Limb (tissue), 2 donors: ENCODE results near the gene UGT1A4.
"Not testable (repeated sequence)": the region's sequence is repeated elsewhere in the genome, so short reads cannot be mapped to it uniquely, and the experiment has no call there.

Experiments
- DNase-seq, 2 donors: peaks; one replicate each; pipeline ENCODE4 v3.0.0-alpha.2; 2016; ENCODE audit errors: extremely low spot score in 2 of 2

The UGT1A4 gene

DNA sequence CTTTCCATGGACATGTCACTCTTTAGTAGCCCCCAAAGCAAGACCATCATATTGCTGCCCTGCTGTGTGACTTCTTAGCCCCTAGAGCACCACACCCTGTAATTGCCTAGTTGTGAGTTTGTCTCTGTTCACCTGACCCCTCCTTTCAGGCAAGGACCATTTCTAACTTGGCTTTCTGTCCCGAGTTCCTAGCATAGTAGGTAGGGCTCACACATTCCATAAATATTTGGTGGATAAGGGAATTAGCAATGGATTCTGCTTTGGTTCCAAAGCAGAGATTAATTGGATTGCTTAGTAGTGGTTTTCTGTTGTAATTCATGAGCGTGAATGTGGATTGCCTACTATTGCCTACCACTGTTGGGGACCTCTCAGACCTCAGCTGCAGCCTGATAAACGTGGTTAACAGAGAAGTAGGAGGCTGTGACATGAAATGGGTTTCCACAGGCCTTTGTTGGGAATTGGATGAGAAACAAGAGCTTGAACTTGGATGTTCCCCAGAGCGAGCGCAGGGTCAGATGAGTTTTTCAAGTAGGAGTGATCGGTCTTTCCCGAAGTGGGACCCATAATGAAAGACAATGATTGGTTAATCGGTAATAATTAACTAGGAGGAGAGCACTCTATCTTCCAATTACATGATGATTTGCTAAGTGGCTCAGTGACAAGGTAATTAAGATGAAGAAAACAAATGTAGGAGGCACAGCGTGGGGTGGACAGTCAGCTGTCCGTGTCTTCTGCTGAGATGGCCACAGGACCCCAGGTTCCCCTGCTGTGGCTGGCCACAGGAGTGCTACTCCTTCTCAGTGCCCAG lies 28.1 kb downstream of the UGT1A4 start:
- no peak for DNase-seq

- no peak for DNase-seq
Measured at GRCh38 chr2:233747283-233747544, 28.7 kb downstream of the UGT1A4 start.

DNA sequence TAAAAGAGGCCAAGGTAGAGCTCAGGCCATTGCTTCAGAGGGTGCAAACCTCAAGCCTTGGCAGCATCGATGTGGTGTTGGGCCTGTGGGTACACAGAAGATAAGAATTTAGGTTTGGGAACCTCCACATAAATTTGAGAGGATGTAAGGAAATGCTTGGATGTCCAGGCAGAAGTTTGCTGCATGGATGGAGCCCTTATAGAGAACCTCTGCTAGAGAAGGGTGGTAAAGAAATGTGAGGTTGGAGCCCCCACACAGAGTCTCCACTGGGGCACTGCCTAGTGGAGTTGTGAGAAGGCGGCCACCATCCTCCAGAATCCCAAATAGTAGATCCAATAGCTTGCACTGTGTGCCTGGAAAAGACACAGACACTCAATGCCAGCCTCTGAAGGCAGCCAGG lies 32.2 kb downstream of the UGT1A4 start:
- DNase-seq = not testable (repeated sequence)

GRCh38 chr2:233751212-233752009 lies 32.9 kb downstream of the UGT1A4 start:
- not testable (repeated sequence) for DNase-seq

DNA sequence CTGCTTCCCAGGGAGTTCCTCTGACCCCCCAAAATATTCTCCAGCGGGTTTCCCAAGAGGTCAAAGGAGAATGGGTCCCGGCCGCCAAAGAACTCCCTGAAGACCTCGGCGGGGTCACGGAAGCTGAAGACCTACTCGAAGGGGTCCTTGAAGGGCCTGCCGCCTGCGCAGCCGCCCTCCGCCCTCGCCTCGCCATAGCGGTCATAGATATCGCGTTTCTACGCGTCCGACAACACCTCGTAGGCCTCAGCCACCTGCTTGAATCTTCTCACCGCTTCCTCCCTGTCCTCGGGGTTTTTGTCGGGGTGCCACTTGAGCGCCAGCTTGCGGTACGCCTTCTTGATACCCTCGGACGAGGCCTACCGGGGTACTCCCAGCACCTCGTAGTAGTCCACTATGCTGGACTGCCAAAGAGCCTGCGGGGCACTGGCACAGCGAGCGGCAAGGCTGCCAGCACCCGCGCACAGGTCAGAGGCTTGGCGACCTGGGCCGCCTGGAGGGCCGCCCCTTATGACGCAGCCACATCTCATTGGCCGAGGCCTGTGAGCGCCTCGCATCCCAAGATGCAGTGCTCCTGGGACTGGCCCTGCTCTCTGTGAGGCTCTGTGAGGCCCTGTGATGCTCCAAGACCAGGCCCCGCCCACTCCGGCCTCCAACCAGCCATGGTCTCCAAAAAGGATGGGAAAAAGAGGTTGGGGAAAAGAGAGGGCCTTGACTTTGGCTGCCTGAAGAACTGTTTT lies 36.5 kb downstream of the UGT1A4 start:
- DNase-seq = no peak

DNA sequence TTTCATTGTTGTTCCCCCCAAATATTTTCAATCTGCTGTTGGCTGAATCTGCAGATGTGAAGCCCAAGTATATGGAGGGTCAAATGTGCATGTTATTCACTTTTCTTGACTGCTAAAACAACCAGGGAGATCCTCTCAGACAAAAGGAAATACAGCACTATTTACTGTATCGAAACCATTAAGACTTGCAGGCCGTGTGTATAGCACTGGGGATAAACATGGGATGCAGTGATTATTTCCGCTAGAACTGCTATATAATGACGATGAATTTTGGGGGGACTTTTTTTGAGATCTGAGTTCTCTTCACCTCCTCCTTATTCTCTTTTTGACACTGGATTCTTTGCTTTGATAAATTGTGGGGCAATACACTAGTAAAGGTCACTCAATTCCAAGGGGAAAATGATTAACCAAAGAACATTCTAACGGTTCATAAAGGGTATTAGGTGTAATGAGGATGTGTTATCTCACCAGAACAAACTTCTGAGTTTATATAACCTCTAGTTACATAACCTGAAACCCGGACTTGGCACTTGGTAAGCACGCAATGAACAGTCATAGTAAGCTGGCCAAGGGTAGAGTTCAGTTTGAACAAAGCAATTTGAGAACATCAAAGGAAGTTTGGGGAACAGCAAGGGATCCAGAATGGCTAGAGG lies 38.0 kb downstream of the UGT1A4 start:
- DNase-seq = no peak

DNA sequence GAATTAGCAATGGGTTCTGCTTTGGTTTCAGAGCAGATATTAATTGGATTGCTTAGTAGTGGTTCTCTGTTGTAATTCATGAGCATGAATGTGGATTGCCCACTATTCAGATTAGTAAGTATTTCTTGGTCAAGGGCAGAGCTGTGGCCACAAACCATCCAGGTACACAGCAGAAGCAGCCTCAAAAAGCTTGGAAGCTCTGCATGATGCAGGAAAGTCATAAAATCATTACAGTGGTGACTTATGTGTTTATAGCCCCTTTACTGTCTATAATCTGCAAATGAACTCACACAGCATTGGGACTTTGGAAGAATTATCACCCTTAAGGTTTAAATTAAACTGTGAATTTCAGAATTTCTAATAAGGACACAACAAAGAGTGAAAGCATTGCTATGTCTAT lies 39.6 kb downstream of the UGT1A4 start:
- DNase-seq = no peak

- DNase-seq = no peak
Measured at GRCh38 chr2:233758849-233759248, 40.3 kb downstream of the UGT1A4 start.

DNA sequence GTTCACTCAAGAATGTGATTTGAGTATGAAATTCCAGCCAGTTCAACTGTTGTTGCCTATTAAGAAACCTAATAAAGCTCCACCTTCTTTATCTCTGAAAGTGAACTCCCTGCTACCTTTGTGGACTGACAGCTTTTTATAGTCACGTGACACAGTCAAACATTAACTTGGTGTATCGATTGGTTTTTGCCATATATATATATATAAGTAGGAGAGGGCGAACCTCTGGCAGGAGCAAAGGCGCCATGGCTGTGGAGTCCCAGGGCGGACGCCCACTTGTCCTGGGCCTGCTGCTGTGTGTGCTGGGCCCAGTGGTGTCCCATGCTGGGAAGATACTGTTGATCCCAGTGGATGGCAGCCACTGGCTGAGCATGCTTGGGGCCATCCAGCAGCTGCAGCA lies 41.5 kb downstream of the UGT1A4 start, which contains the start of gene UGT1A1:
TSS of gene UGT1A1 (plus strand) at position 228 of the 400 bp plus-strand sequence. CDS start at position 246, 18 bp downstream.
- no peak for DNase-seq

GRCh38 chr2:233761040-233761769 lies 42.7 kb downstream of the UGT1A4 start:
- no peak for DNase-seq

DNA sequence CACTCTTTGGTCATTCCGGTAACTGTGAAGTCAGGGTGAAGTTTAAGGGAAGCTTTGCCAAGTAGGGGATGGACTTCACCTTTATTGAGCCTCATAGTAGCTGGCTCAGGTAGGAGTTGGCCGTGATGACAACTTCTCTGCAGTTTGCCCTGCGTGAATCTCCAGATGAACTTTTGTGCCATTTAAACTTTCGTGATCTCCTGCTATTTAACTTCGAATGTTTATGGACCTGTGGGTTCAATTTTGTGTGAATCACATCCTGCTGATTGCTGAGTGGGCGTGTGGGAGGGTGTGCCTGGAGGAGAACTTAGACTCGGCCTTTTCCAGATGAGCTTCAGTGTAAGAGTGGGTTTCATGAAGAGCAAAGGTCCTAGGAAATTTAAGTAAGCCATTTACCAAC lies 45.7 kb downstream of the UGT1A4 start:
- DNase-seq = no peak

- no peak for DNase-seq
Measured at GRCh38 chr2:233764761-233765160, 46.2 kb downstream of the UGT1A4 start.

DNA sequence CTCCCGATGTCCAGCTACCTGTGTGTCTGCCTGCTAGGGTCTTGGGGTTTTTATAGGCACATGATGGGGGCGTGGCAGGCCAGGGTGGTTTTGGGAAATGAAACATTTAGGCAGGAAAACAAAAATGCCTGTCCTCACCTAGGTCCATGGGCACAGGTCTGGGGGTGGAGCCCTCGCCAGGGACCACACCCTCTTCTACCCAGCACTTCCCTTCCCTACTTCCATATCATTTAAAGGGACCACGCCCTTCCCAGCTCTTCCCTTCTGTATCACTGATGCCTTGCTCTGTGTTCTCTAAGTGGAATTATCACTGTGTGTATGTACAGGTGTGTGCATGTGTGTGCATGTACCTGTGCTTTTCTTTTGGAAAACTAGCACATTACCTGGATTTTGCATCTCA lies 47.9 kb downstream of the UGT1A4 start:
- DNase-seq = no peak

GRCh38 chr2:233768076-233768475 lies 49.5 kb downstream of the UGT1A4 start:
- DNase-seq = no peak

DNA sequence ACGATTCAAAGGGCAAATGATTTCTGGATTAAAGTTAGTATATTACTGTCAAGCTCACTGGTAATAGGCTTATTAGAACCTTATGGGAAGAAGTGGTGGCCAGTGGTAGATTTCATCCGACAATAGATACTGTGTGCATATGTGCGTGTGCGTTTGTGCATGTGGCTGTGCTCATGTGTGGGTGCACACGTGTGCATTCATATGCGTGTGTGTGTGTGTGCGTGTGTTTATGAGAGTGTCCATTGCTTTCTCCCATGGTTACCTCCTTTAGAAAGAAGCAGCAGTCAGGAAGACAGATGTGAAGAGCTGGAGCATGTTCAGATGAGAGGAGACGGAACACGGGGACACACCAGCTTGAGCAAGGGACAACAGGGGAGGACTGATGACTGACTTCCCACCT lies 50.7 kb downstream of the UGT1A4 start:
- DNase-seq = no peak

GRCh38 chr2:233772153-233772552 lies 53.6 kb downstream of the UGT1A4 start:
- DNase-seq = no peak

DNA sequence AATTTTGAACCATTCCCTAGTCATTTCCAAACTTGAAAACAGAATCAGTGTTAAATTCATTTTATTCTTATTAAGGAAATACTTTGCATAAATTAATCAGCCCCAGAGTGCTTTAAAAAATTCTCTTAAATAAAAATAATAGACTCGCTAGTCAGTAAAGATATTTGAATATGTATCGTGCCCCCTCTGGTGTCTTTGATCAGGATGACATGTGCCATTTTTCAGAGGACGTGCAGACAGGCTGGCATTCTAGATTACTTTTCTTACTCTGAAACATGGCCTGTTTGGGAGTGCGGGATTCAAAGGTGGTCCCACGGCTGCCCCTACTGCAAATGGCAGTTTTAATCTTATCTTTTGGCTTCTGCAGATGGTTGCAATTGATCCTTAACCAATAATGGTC lies 54.0 kb downstream of the UGT1A4 start:
- no peak for DNase-seq

DNA sequence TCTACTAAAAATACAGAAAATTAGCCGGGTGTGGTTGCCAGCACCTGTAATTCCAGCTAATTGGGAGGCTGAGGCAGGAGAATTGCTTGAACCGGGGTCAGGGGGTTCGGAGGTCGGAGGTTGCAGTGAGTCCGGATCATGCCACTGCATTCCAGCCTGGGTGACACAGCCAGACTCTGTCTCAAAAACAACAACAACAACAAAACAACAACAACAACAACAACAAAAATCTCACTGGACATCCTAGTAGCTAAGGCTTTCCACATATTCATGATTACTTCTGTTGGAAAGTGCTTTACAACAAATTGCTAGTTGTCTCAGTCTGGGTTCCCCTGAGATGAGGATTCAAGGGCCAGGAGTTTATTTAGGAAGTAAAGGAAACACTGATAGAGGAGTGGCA lies 55.3 kb downstream of the UGT1A4 start:
- DNase-seq = no peak

- DNase-seq = no peak
Measured at GRCh38 chr2:233775414-233775813, 56.9 kb downstream of the UGT1A4 start.

DNA sequence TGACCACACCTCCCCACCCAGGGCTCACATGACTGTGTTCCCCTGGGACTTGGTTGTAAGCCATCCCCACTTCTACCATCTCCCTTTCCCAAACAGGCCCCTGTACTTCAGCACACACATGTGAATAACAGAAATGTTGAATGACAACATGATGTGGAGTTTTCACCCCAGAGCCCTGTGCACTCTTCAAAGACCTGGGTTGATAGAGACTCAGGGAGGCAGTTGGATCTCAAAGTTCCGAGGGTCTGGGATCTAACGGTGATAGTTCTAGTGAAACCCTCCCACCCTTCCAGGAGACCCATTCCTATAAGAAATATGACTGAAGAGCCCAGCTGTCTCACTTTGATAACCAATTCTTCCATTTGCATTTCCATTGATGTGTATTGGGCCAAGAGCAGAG lies 59.5 kb downstream of the UGT1A4 start, which contains the start of gene MROH2A:
TSS of gene MROH2A (plus strand) at position 301 of the 400 bp plus-strand sequence. CDS start 1,029 bp downstream, outside the sequence.
- no peak for DNase-seq

- no peak for DNase-seq
Measured at GRCh38 chr2:233779722-233780121, 61.2 kb downstream of the UGT1A4 start.
